Tongue (tissue), 2 donors: ENCODE results near the gene HNRNPCL2. TPM values are rescaled to one million over a fixed set of nuclear protein-coding genes. Genes with fewer than 3 reads are reported as not detected.
"Not testable (repeated sequence)": the region's sequence is repeated elsewhere in the genome, so short reads cannot be mapped to it uniquely, and the experiment has no call there.

ENCODE experiments used
- DNase-seq: peaks from one replicate; pipeline ENCODE4 v3.0.0-alpha.2; 2015
- total RNA-seq: library from RNA; depleted of rRNA; stranded (reverse); fragments of >200 nt; gene quantifications from one replicate; pipeline ENCODE4 v1.2.3, GENCODE V29; 2014

The HNRNPCL2 gene
- total RNA-seq: not detected

GRCh38 chr1:13116754-13117153, at the start of gene HNRNPCL2:
Gene HNRNPCL2, minus strand, starts transcription at chr1:13116854. Its CDS starts 454 bp downstream, at chr1:13116400.
- DNase-seq: not testable (repeated sequence)

DNA sequence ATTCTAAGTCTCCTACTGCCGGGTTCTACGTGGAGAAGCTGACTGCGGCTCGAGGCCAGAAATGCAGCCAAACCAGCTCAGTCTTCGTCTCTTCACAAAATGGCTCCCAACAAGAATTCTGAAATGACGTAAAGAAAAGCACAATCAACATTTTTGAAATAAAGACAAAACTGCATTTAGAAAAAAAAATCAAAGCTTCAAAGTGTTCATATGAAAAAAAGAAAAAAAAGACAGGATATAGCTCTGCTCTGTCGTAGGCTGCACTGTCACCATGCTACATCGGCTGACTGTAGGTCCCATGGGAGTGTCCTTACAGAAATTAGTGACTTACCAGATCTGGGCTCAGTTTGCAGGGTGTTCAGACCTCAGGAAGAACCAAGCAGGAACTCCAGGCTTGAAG, 48.9 kb upstream of the HNRNPCL2 start, which contains the start of gene HNRNPCL4:
HNRNPCL4 (minus strand) TSS at position 101 of the 400 bp plus-strand sequence. CDS start 164 bp downstream, outside the sequence.
- DNase-seq: not testable (repeated sequence)

- not testable (repeated sequence) for DNase-seq
These were observed 39.3 kb upstream of the HNRNPCL2 start, which contains the start of gene PRAMEF26 for GRCh38 chr1:13155909-13156308. Gene PRAMEF26, minus strand, starts transcription at chr1:13156009. Its CDS starts 2,914 bp downstream, at chr1:13153095.

- DNase-seq: not testable (repeated sequence)
These were observed 46.2 kb downstream of the HNRNPCL2 start, which contains the start of gene PRAMEF25 for GRCh38 chr1:13070474-13070873. Gene PRAMEF25, plus strand, starts transcription at chr1:13070774. Its CDS starts 2,920 bp downstream, at chr1:13073694.

Other genes with a start within 250 kb of the HNRNPCL2 start
- gene PRAMEF4, start 230.7 kb downstream of the HNRNPCL2 start, total RNA-seq: not detected
- gene PRAMEF10, start 218.6 kb downstream of the HNRNPCL2 start, total RNA-seq: not detected
- not detected for gene PRAMEF7, start 200.2 kb downstream of the HNRNPCL2 start, total RNA-seq
- gene PRAMEF6, start 169.3 kb downstream of the HNRNPCL2 start, total RNA-seq: not detected
- not detected for gene PRAMEF27, start 60.3 kb downstream of the HNRNPCL2 start, total RNA-seq
- gene HNRNPCL3, start 56.1 kb downstream of the HNRNPCL2 start, total RNA-seq: not detected
- gene PRAMEF25, start 46.1 kb downstream of the HNRNPCL2 start, total RNA-seq: not detected
- not detected for gene PRAMEF26, start 39.2 kb upstream of the HNRNPCL2 start, total RNA-seq
- gene HNRNPCL4, start 48.8 kb upstream of the HNRNPCL2 start, total RNA-seq: not detected
- not detected for gene PRAMEF9, start 55.0 kb upstream of the HNRNPCL2 start, total RNA-seq
- gene PRAMEF13, start 84.6 kb upstream of the HNRNPCL2 start, total RNA-seq: not detected
- gene PRAMEF18, start 109.3 kb upstream of the HNRNPCL2 start, total RNA-seq: not detected
- gene PRAMEF5, start 137.3 kb upstream of the HNRNPCL2 start, total RNA-seq: not detected
- not detected for gene PRAMEF8, start 168.3 kb upstream of the HNRNPCL2 start, total RNA-seq
- gene PRAMEF33, start 186.7 kb upstream of the HNRNPCL2 start, total RNA-seq: not detected
- not detected for gene PRAMEF15, start 198.7 kb upstream of the HNRNPCL2 start, total RNA-seq
- not detected for gene PRAMEF14, start 230.3 kb upstream of the HNRNPCL2 start, total RNA-seq